HEK293 (cell line): ENCODE measurements around the gene CDH22.

Experiments
- CTCF ChIA-PET: fragments of 350-600 bp; formaldehyde crosslinking; extraction: SDS; loops from one replicate; lab custom pipeline; 2021; ENCODE audit warnings: antibody characterized with exemption; lab: Yijun Ruan, JAX
- POLR2A ChIA-PET: fragments of 300-600 bp; formaldehyde crosslinking; extraction: SDS; loops from one replicate; lab custom pipeline; 2020; ENCODE audit warnings: antibody characterized with exemption, inconsistent platforms; lab: Yijun Ruan, JAX
- H3K27ac ChIP-seq: fragments of 200-500 bp; sonication (Bioruptor generic); 2 replicates; pipeline ENCODE4 v1.5.1; 2014; ENCODE audit warnings: low read depth, low read length, control low read depth, inconsistent platforms; ENCODE audit errors: extremely low read depth
- H3K36me3 ChIP-seq, 2 experiments: fragments of 200-500 bp in 1 of 2; sonication (Bioruptor generic) in 1 of 2; 1 replicate in 1 of 2; 2 replicates in 1 of 2; pipeline ENCODE4 v1.5.1; 2014 to 2017; ENCODE audit warnings: inconsistent platforms in 2 of 2, low read length in 2 of 2; ENCODE audit not compliant: control insufficient read depth in 2 of 2, insufficient read depth in 1 of 2
- H3K4me1 ChIP-seq: fragments of 200-500 bp; sonication (Bioruptor generic); 2 replicates; pipeline ENCODE4 v1.5.1; 2014; ENCODE audit warnings: mild to moderate bottlenecking, low read length, inconsistent platforms; ENCODE audit not compliant: control insufficient read depth, insufficient read depth
- H3K4me3 ChIP-seq: 2 replicates; pipeline ENCODE4 v1.5.1; 2011; ENCODE audit warnings: low read depth, mild to moderate bottlenecking, control low read depth, low read length, moderate library complexity
- H3K9me3 ChIP-seq: fragments of 200-500 bp; sonication (Bioruptor generic); 2 replicates; pipeline ENCODE4 v1.5.1; 2014; ENCODE audit warnings: low read depth, low read length, inconsistent platforms; ENCODE audit not compliant: control insufficient read depth, insufficient read depth
- BCL11B ChIP-seq: fragments of 450-650 bp; formaldehyde crosslinking; IDR thresholded peaks from 2 replicates; pipeline ENCODE4 v1.5.1; 2016; ENCODE audit warnings: low read depth, missing biosample characterization, missing genetic modification characterization
- EGR2 ChIP-seq: fragments of 450-650 bp; formaldehyde crosslinking; IDR thresholded peaks from 2 replicates; pipeline ENCODE4 v1.5.1; 2016; ENCODE audit warnings: low read depth, missing biosample characterization, missing genetic modification characterization
- GLI2 ChIP-seq: fragments of 450-650 bp; formaldehyde crosslinking; IDR thresholded peaks from 2 replicates; pipeline ENCODE4; 2017; ENCODE audit warnings: missing biosample characterization, missing genetic modification characterization, low read depth, borderline replicate concordance
- GLI4 ChIP-seq: fragments of 450-650 bp; formaldehyde crosslinking; IDR thresholded peaks from 2 replicates; pipeline ENCODE4 v1.5.1; 2016; ENCODE audit warnings: missing biosample characterization, missing genetic modification characterization
- GLIS2 ChIP-seq: fragments of 450-650 bp; formaldehyde crosslinking; IDR thresholded peaks from 2 replicates; pipeline ENCODE4 v1.5.1; 2016; ENCODE audit warnings: missing biosample characterization, missing genetic modification characterization
- KLF1 ChIP-seq: fragments of 450-650 bp; formaldehyde crosslinking; IDR thresholded peaks from 2 replicates; pipeline ENCODE4 v1.5.1; 2016; ENCODE audit warnings: missing biosample characterization, missing genetic modification characterization
- MEIS1 ChIP-seq: sonication (generic); formaldehyde crosslinking; IDR thresholded peaks from 2 replicates; pipeline ENCODE4 v1.8.1; 2022; ENCODE audit warnings: missing genetic modification reagents, mild to moderate bottlenecking, borderline replicate concordance
- ZBTB44 ChIP-seq: fragments of 450-650 bp; IDR thresholded peaks from 2 replicates; pipeline ENCODE4 v1.5.1; 2018; ENCODE audit warnings: missing biosample characterization, mild to moderate bottlenecking, missing genetic modification characterization
- ZNF354C ChIP-seq: fragments of 450-650 bp; formaldehyde crosslinking; IDR thresholded peaks from 2 replicates; pipeline ENCODE4 v1.5.1; 2016; ENCODE audit warnings: missing biosample characterization, missing genetic modification characterization, low read depth, borderline replicate concordance
- ZNF48 ChIP-seq: fragments of 450-650 bp; formaldehyde crosslinking; IDR thresholded peaks from 2 replicates; pipeline ENCODE4 v1.5.1; 2016; ENCODE audit warnings: missing biosample characterization, missing genetic modification characterization
- ZNF548 ChIP-seq: fragments of 450-650 bp; formaldehyde crosslinking; IDR thresholded peaks from 2 replicates; pipeline ENCODE4 v1.5.1; 2016; ENCODE audit warnings: missing biosample characterization, missing genetic modification characterization
- ZNF560 ChIP-seq: fragments of 450-650 bp; formaldehyde crosslinking; IDR thresholded peaks from 2 replicates; pipeline ENCODE4 v1.5.1; 2017; ENCODE audit warnings: missing biosample characterization, missing genetic modification characterization, borderline replicate concordance
- ZNF76 ChIP-seq: fragments of 450-650 bp; formaldehyde crosslinking; IDR thresholded peaks from 2 replicates; pipeline ENCODE4; 2016; ENCODE audit warnings: low read depth, missing biosample characterization, missing genetic modification characterization, borderline replicate concordance
- TF ChIP-seq, protein P1 (sequence below): fragments of 450-650 bp; formaldehyde crosslinking; IDR thresholded peaks from 2 replicates; pipeline ENCODE4 v1.5.1; 2016; ENCODE audit warnings: missing biosample characterization, missing genetic modification characterization
- TF ChIP-seq, protein P2 (sequence below): fragments of 450-650 bp; formaldehyde crosslinking; IDR thresholded peaks from 2 replicates; pipeline ENCODE4 v1.5.1; 2016; ENCODE audit warnings: missing biosample characterization, missing genetic modification characterization

Gene CDH22

GRCh38 chr20:46356195-46357029, 48.1 kb upstream of the CDH22 start (continued):
- TF ChIP-seq MEIS1 (CRISPR knock-in tag): no peak
- TF ChIP-seq, protein P1, sequence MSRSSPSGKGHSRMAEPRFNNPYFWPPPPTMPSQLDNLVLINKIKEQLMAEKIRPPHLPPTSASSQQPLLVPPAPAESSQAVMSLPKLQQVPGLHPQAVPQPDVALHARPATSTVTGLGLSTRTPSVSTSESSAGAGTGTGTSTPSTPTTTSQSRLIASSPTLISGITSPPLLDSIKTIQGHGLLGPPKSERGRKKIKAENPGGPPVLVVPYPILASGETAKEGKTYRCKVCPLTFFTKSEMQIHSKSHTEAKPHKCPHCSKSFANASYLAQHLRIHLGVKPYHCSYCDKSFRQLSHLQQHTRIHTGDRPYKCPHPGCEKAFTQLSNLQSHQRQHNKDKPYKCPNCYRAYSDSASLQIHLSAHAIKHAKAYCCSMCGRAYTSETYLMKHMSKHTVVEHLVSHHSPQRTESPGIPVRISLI: no peak
- TF ChIP-seq GLI4 (tag by site-specific recombination): no peak
- no peak for TF ChIP-seq ZNF48 (tag by site-specific recombination)
- TF ChIP-seq, protein P2, sequence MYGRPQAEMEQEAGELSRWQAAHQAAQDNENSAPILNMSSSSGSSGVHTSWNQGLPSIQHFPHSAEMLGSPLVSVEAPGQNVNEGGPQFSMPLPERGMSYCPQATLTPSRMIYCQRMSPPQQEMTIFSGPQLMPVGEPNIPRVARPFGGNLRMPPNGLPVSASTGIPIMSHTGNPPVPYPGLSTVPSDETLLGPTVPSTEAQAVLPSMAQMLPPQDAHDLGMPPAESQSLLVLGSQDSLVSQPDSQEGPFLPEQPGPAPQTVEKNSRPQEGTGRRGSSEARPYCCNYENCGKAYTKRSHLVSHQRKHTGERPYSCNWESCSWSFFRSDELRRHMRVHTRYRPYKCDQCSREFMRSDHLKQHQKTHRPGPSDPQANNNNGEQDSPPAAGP (tag by site-specific recombination): no peak
- TF ChIP-seq KLF1: no peak
- TF ChIP-seq EGR2 (tag by site-specific recombination): no peak
- TF ChIP-seq ZBTB44: no peak
- no peak for TF ChIP-seq ZNF560 (tag by site-specific recombination)
- no peak for TF ChIP-seq BCL11B (tag by site-specific recombination)
- TF ChIP-seq, all 188 proteins: peak for 0

GRCh38 chr20:46355778-46356177, 47.5 kb upstream of the CDH22 start:
- no peak for TF ChIP-seq ZNF354C (tag by site-specific recombination)
- peak; percentile 80 for TF ChIP-seq ZNF76 (tag by site-specific recombination)
- Histone ChIP-seq H3K36me3 (peaks cover under 1 to 58% of the 10 kb centered on the region in 2 experiments; a peak in 2 of 3 replicates), H3K9me3 (no peaks in the 10 kb centered on the region), H3K4me3 (no peak overlapping the region), H3K4me1 (no peaks in the 10 kb centered on the region), H3K27ac (no peak overlapping the region)
- ChIA-PET CTCF (no interaction called here), POLR2A (interaction anchor here (0.9 to 1.1 kb wide), 3 partner anchors 9 to 51 kb away, joined by 3 to 4 read pairs (median 4); partner anchors contain the start of gene ELMO2)

DNA sequence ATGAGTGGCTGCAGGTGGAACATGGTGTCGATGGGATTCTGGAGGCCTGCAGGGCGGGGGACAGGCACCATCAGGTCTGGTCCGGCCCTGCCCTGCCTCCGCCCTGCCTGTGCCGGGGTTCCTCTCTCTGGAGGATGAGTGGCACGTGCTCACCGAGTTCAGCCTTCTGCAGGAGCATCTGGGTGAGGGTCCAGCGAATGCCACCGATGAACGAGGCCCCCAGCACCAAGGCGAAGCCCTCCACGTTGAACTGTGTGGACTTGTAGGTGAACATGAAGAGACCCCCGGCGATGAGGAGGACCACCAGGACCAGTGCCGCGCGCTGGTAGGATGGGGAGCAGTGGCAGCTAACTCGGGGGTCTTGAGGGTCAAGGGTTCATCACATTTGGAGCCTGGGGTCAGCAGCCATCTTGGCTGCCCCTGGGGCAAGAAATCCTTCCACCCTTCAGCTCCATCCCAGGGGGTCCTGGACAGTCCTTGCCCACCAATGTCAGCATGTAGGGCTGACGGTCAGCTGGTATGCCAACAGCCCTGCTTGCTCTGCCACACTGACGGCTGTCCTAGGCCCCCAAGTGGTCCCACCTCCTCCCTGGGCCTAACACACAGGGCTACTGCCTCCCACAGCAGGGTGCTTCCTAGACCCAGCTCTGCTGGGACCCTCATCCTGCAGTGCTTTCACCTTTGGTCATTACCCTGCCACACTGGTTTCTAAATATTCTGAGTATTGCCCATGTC, 46.8 kb upstream of the CDH22 start:
- CTCF ChIA-PET: no interaction called here
- TF ChIP-seq GLIS2 (0 out of 2 replicates have a peak, but pooled peaks have one; percentile 17), GLI2 (no peak), ZNF548 (tag by site-specific recombination) (no peak)
- H3K9me3 ChIP-seq: no peaks in the 10 kb centered on the region
- H3K36me3 ChIP-seq: peaks cover 0 to 59% of the 10 kb centered on the region in 2 experiments; a peak in 1 of 3 replicates
- no peak overlapping the region for H3K27ac ChIP-seq
- POLR2A ChIA-PET: interaction anchor here (0.9 to 1.3 kb wide), 4 partner anchors 9 to 52 kb away, joined by 3 to 4 read pairs (median 4); partner anchors contain the start of gene ELMO2
- no peak overlapping the region for H3K4me3 ChIP-seq
- H3K4me1 ChIP-seq: no peaks in the 10 kb centered on the region
